K562 (cell line): ENCODE results near the gene MATCAP1. TPM values are rescaled to one million over a fixed set of nuclear protein-coding genes. Genes with fewer than 3 reads are reported as not detected.

Source experiments
- ATF4 ChIP-seq: fragments of 450-650 bp; formaldehyde crosslinking; IDR thresholded peaks from 2 replicates; pipeline ENCODE4 v1.4.0; 2022; ENCODE audit warnings: mild to moderate bottlenecking, moderate library complexity
- FOXO4 ChIP-seq: fragments of 450-650 bp; formaldehyde crosslinking; IDR thresholded peaks from 2 replicates; pipeline ENCODE4 v1.4.0; 2020; ENCODE audit warnings: mild to moderate bottlenecking, moderate library complexity
- HMGXB4 ChIP-seq: sonication (generic); formaldehyde crosslinking; IDR thresholded peaks from 2 replicates; pipeline ENCODE4 v1.8.1; 2023; ENCODE audit warnings: mild to moderate bottlenecking, missing genetic modification reagents
- HNRNPLL ChIP-seq: fragments of 200-400 bp; formaldehyde crosslinking; IDR thresholded peaks from 2 replicates; pipeline ENCODE4 v1.6.1; 2017; ENCODE audit warnings: low read length, low read depth, mild to moderate bottlenecking; ENCODE audit not compliant: poor library complexity, severe bottlenecking
- RBBP5 ChIP-seq: fragments of 200-600 bp; sonication (generic); IDR thresholded peaks from 2 replicates; pipeline ENCODE4 v1.6.1; 2012; ENCODE audit warnings: borderline replicate concordance, mild to moderate bottlenecking, low read length, control low read depth, inconsistent platforms; ENCODE audit not compliant: insufficient read depth, poor library complexity, severe bottlenecking
- THAP7 ChIP-seq: fragments of 250-450 bp; sonication (Bioruptor Pico); IDR thresholded peaks from 2 replicates; pipeline ENCODE4 v1.5.0; 2021
- ZBTB11 ChIP-seq, 3 experiments: fragments of 200-800 bp in 1 of 3; fragments of 250-450 bp in 1 of 3; fragments of 450-650 bp in 1 of 3; sonication (Bioruptor Pico) in 1 of 3; sonication (Bioruptor generic) in 1 of 3; formaldehyde crosslinking in 1 of 3; IDR thresholded peaks; 2 replicates each; pipeline versions ENCODE4 v1.6.1 to v1.8.0; 2016 to 2022; ENCODE audit warnings: mild to moderate bottlenecking in 2 of 3, missing genetic modification characterization in 2 of 3, missing compliant biosample characterization in 1 of 3, moderate library complexity in 1 of 3
- ZFP1 ChIP-seq: fragments of 450-650 bp; formaldehyde crosslinking; IDR thresholded peaks from 2 replicates; pipeline ENCODE4 v1.4.0; 2020; ENCODE audit warnings: mild to moderate bottlenecking, mixed read lengths
- ZNF347 ChIP-seq: fragments of 450-650 bp; formaldehyde crosslinking; IDR thresholded peaks from 2 replicates; pipeline ENCODE4 v1.4.0; 2020; ENCODE audit warnings: low read depth, mild to moderate bottlenecking, moderate library complexity
- polyA plus RNA-seq, 8 experiments: library from polyadenylated mRNA; depleted of rRNA in 4 of 8; stranded (reverse) in 5 of 8; unstranded in 3 of 8; fragments of >200 nt; fragmentation: Nextera tagmentation in 2 of 8; fragmentation: Illumina TruSeq in 1 of 8; extraction: Ambion mirVana in 2 of 8; extraction: Trizol in 1 of 8; gene quantifications; 2 replicates each; pipeline versions ENCODE4 v1.2.1 to v1.2.3, GENCODE V29; 2011 to 2014; ENCODE audit warnings: inconsistent platforms in 1 of 8, missing spikeins in 1 of 8
- total RNA-seq, 7 experiments: library from RNA; depleted of rRNA in 6 of 7; stranded (reverse); fragments of >200 nt in 6 of 7; fragmentation: Illumina TruSeq in 2 of 7; extraction: Trizol in 2 of 7; gene quantifications; 2 replicates each; pipeline versions ENCODE4 v1.2.1 to v1.2.3, GENCODE V29; 2011 to 2021; ENCODE audit warnings: low replicate concordance in 1 of 7

Gene MATCAP1
- total and polyA plus RNA-seq, 9 of the 15 experiments (the other 6 are each of a cell fraction or from before 2014, with no cell fraction given) = 3.4 to 20.5 (median 10.3) TPM

- TF ChIP-seq ZNF347 (CRISPR knock-in tag) (no peak), ZFP1 (CRISPR knock-in tag) (no peak), ZBTB11 (CRISPR knock-in tag; IDR thresholded peaks at IDR 0.05) (no peak), FOXO4 (CRISPR knock-in tag) (no peak), THAP7 (CRISPR knock-in tag) (no peak), HMGXB4 (no peak), RBBP5 (no peak), HNRNPLL (no peak), ATF4 (no peak)
Measured at GRCh38 chr16:67187175-67187890, 3.6 kb upstream of the MATCAP1 start (continued).
